PC-3 (cell line): ENCODE data around the gene ABHD2. TPM values are rescaled to one million over a fixed set of nuclear protein-coding genes. Genes with fewer than 3 reads are reported as not detected.

Experiments
- ATAC-seq: fragments of 200-7000 bp; cut with Tn5 transposase; 2 replicates; pipeline ENCODE4 v1.9.1; 2020; ENCODE audit warnings: mild to moderate bottlenecking, moderate library complexity
- BruUV-seq: library from RNA; stranded (reverse); fragments of 400-500 nt; replicated peaks from 2 replicates; lab custom pipeline; 2021; lab: Mats Ljungman, UMichigan
- CTCF ChIA-PET: fragments of 300-600 bp; sonication (Branson Sonifier 250); formaldehyde crosslinking; loops from one replicate; lab custom pipeline; 2022; ENCODE audit warnings: antibody characterized with exemption; lab: Charles Lee
- POLR2A ChIA-PET: fragments of 300-600 bp; sonication (Branson Sonifier 250); formaldehyde crosslinking; loops from one replicate; lab custom pipeline; 2022; ENCODE audit warnings: antibody characterized with exemption; ENCODE audit not compliant: unreplicated experiment; lab: Charles Lee
- DNase-seq: peaks from one replicate; pipeline ENCODE4 v3.0.0-alpha.2; 2015
- H2AFZ ChIP-seq: fragments of 300-600 bp; sonication (generic); 2 replicates; pipeline ENCODE4 v1.6.0; 2016; ENCODE audit warnings: antibody characterized with exemption, low read length
- H3F3A ChIP-seq: fragments of 300-600 bp; sonication (generic); one replicate; pipeline ENCODE4 v1.6.0; 2017; ENCODE audit warnings: antibody characterized with exemption, low read length, control low read depth, mild to moderate bottlenecking; ENCODE audit not compliant: unreplicated experiment
- H3K27ac ChIP-seq: fragments of 300-600 bp; sonication (generic); 2 replicates; pipeline ENCODE4 v1.5.1; 2016; ENCODE audit warnings: mild to moderate bottlenecking, low read length
- H3K27me3 ChIP-seq: fragments of 300-600 bp; sonication (generic); 2 replicates; pipeline ENCODE4 v1.6.1; 2016; ENCODE audit warnings: low read length, mixed read lengths
- H3K36me3 ChIP-seq: fragments of 300-600 bp; sonication (generic); 2 replicates; pipeline ENCODE4 v1.6.1; 2016; ENCODE audit warnings: low read depth, mixed run types, low read length, mixed read lengths
- H3K4me1 ChIP-seq: fragments of 300-600 bp; sonication (generic); 2 replicates; pipeline ENCODE4 v1.5.1; 2016; ENCODE audit warnings: low read length; ENCODE audit not compliant: insufficient read depth
- H3K4me2 ChIP-seq: fragments of 300-600 bp; sonication (generic); 2 replicates; pipeline ENCODE4 v1.6.0; 2016; ENCODE audit warnings: low read length
- H3K4me3 ChIP-seq: fragments of 300-600 bp; sonication (generic); 2 replicates; pipeline ENCODE4 v1.5.1; 2016; ENCODE audit warnings: mild to moderate bottlenecking, low read length, mixed read lengths
- H3K79me2 ChIP-seq: fragments of 300-600 bp; sonication (generic); 2 replicates; pipeline ENCODE4 v1.6.1; 2017; ENCODE audit warnings: low read length, mixed read lengths
- H3K9ac ChIP-seq: fragments of 300-600 bp; sonication (generic); 2 replicates; pipeline ENCODE4 v1.6.0; 2016; ENCODE audit warnings: mild to moderate bottlenecking, low read length
- H3K9me2 ChIP-seq: fragments of 300-600 bp; sonication (generic); replicated peaks from 2 replicates; pipeline ENCODE4 v1.6.1; 2016; ENCODE audit warnings: mixed run types, low read length, mixed read lengths
- H3K9me3 ChIP-seq: fragments of 300-600 bp; sonication (generic); 2 replicates; pipeline ENCODE4 v1.6.1; 2016; ENCODE audit warnings: low read length, mixed read lengths
- H4K20me1 ChIP-seq: fragments of 300-600 bp; sonication (generic); 2 replicates; pipeline ENCODE4 v1.6.1; 2016; ENCODE audit warnings: low read length, mixed read lengths
- EZH2 ChIP-seq: fragments of 300-600 bp; sonication (generic); IDR thresholded peaks from one replicate; pipeline ENCODE4 v1.6.1; 2017; ENCODE audit warnings: antibody characterized with exemption, mild to moderate bottlenecking, low read length; ENCODE audit not compliant: unreplicated experiment
- EZH2phosphoT487 ChIP-seq: fragments of 300-600 bp; sonication (generic); IDR thresholded peaks from 2 replicates; pipeline ENCODE4 v1.6.1; 2018; ENCODE audit warnings: mild to moderate bottlenecking, antibody characterized with exemption, low read length, borderline replicate concordance
- intact Hi-C: fragments of 100-400 bp; cut with micrococcal nuclease; formaldehyde crosslinking; loops from 2 replicates; pipeline ENCODE4 v1.9.0; 2023
- total RNA-seq: library from RNA; depleted of rRNA; stranded (reverse); fragments of >200 nt; gene quantifications from 2 replicates; pipeline ENCODE4 v1.2.3, GENCODE V29; 2014
- TF ChIP-seq, protein P1 (sequence below): fragments of 300-600 bp; sonication (generic); conservative IDR thresholded peaks from 2 replicates; pipeline ENCODE4 v1.5.1; 2017; ENCODE audit warnings: antibody characterized with exemption, low read depth, mild to moderate bottlenecking, low read length

The ABHD2 gene
- total RNA-seq, 1 experiment from 2014 or later = 34.0 TPM

DNA sequence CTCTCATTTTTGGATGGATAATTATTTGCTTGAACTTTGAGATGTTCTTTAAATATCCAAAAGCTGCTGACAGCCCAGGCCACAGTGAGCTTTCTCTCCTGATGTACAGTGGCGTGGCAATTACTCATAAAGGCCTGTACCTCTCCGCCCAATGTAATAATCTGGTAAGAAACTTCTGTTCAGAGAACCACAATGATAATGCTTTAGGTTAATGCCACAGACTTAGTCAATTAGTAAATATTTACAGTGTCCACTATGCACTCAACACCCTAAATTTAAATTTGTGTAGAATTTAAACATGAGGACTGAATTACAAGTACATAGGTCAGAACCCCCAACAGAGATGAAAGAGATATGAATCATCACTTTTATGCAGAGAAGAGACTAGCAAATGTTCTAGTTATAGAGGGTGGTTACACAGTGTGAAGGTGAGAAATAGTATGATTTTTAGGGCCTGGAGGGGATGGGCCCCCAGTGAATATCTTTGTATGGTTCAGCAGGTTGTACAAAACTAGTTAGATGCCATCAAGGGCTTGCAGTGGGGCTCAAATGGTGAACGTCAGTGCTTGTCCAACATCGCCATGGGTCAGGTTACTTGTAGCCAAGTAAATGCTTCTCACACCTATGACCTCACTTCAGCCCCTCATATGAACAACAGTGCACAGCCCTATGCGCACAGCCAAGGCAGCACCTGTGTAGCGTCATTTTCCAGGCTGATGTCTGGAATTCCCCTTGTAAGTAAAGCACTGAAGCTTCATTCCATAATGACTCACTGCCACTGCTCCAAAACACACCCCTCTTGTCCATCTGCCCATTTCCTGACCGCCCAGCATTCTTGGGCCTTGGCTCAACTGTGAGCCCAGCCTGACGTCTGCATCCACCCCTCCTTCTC is 13.3 kb downstream of the ABHD2 start:
- Histone ChIP-seq H3K27ac (peak overlapping the region; percentile 98), H3K4me3 (peak overlapping the region; percentile 49), H3K79me2 (peaks cover 67% of the 10 kb centered on the region), H4K20me1 (no peaks in the 10 kb centered on the region), H3K27me3 (no peaks in the 10 kb centered on the region), H3K4me2 (peak overlapping the region; percentile 82), H3K9ac (peak overlapping the region; percentile 73), H3F3A (peaks cover 10% of the 10 kb centered on the region), H3K9me3 (no peaks in the 10 kb centered on the region), H3K36me3 (peaks cover under 1% of the 10 kb centered on the region; the same call in 1 of the 2 replicates), H2AFZ (no peak overlapping the region), H3K9me2 (no peaks in the 10 kb centered on the region), H3K4me1 (peaks cover 85% of the 10 kb centered on the region)
- no TSS peak for BruUV-seq
- ATAC-seq = peak; percentile 79
- intact Hi-C loops = loop anchor here (1.0 to 2.0 kb wide), 3 partner anchors 11 to 44 kb away; no protein-coding TSS in a partner anchor
- TF ChIP-seq EZH2 (no peak), EZH2phosphoT487 (no peak)
- TF ChIP-seq, protein P1, sequence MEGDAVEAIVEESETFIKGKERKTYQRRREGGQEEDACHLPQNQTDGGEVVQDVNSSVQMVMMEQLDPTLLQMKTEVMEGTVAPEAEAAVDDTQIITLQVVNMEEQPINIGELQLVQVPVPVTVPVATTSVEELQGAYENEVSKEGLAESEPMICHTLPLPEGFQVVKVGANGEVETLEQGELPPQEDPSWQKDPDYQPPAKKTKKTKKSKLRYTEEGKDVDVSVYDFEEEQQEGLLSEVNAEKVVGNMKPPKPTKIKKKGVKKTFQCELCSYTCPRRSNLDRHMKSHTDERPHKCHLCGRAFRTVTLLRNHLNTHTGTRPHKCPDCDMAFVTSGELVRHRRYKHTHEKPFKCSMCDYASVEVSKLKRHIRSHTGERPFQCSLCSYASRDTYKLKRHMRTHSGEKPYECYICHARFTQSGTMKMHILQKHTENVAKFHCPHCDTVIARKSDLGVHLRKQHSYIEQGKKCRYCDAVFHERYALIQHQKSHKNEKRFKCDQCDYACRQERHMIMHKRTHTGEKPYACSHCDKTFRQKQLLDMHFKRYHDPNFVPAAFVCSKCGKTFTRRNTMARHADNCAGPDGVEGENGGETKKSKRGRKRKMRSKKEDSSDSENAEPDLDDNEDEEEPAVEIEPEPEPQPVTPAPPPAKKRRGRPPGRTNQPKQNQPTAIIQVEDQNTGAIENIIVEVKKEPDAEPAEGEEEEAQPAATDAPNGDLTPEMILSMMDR = no peak
- CTCF ChIA-PET = interaction anchor here (0.6 to 1.0 kb wide), 2 partner anchors 10 to 44 kb away, joined by 3 to 7 read pairs; no protein-coding TSS in a partner anchor
- DNase-seq = peak; percentile 95
- POLR2A ChIA-PET = interaction anchor here (0.6 to 1.9 kb wide), 3 partner anchors 11 to 129 kb away, joined by 3 to 15 read pairs (median 12); partner anchors contain the start of gene ABHD2

GRCh38 chr15:89103481-89104171 is 15.4 kb downstream of the ABHD2 start:
- no peak for DNase-seq
- H4K20me1 ChIP-seq = no peaks in the 10 kb centered on the region
- H3K4me2 ChIP-seq = no peak overlapping the region
- ChIA-PET POLR2A (no interaction called here), CTCF (interaction anchor here (0.6 kb wide), 1 partner anchor 46 kb away, joined by 4 read pairs; no protein-coding TSS in a partner anchor)
- no peak overlapping the region for H3K9ac ChIP-seq
- intact Hi-C loops = no loop called here
- ATAC-seq = no peak
- H3K4me3 ChIP-seq = no peak overlapping the region
- no peaks in the 10 kb centered on the region for H3K9me2 ChIP-seq
- no TSS peak for BruUV-seq
- TF ChIP-seq EZH2 = no peak
- TF ChIP-seq EZH2phosphoT487 = no peak
- TF ChIP-seq, protein P1 = no peak
- H3K27me3 ChIP-seq = no peaks in the 10 kb centered on the region
- H2AFZ ChIP-seq = no peak overlapping the region
- H3K9me3 ChIP-seq = no peaks in the 10 kb centered on the region
- H3K36me3 ChIP-seq = peaks cover 3% of the 10 kb centered on the region; the same call in 1 of the 2 replicates
- H3K4me1 ChIP-seq = peaks cover 82% of the 10 kb centered on the region
- H3K27ac ChIP-seq = 0 out of 2 replicates have a peak overlapping the region, but pooled peaks have one; percentile 67
- H3K79me2 ChIP-seq = peaks cover 63% of the 10 kb centered on the region
- H3F3A ChIP-seq = peaks cover 10% of the 10 kb centered on the region
